DND-41 (cell line): Measurements from ENCODE around the gene GANAB.

Experiments used
- ATAC-seq: fragments of 200-7000 bp; cut with Tn5 transposase; 3 replicates; pipeline ENCODE4 v1.9.1; 2021; ENCODE audit warnings: low read depth; ENCODE audit not compliant: insufficient read depth
- DNase-seq: peaks from one replicate; pipeline ENCODE4 v3.0.0-alpha.2; 2020
- H2AFZ ChIP-seq: 2 replicates; pipeline ENCODE4 v1.6.0; 2012; ENCODE audit warnings: low read depth, low read length
- H3K27ac ChIP-seq: 2 replicates; pipeline ENCODE4 v1.5.1; 2012; ENCODE audit warnings: low read length, inconsistent platforms
- H3K27me3 ChIP-seq: fragments of 200-600 bp; sonication (generic); 2 replicates; pipeline ENCODE4 v1.6.0; 2012; ENCODE audit warnings: low read length, mild to moderate bottlenecking, inconsistent platforms; ENCODE audit not compliant: insufficient read depth, poor library complexity
- H3K36me3 ChIP-seq: 2 replicates; pipeline ENCODE4 v1.5.1; 2012; ENCODE audit warnings: low read length, inconsistent platforms; ENCODE audit not compliant: insufficient read depth
- H3K4me1 ChIP-seq: 2 replicates; pipeline ENCODE4 v1.5.1; 2012; ENCODE audit warnings: mild to moderate bottlenecking, low read length; ENCODE audit not compliant: insufficient read depth
- H3K4me2 ChIP-seq: 2 replicates; pipeline ENCODE4 v1.6.0; 2012; ENCODE audit warnings: mild to moderate bottlenecking, moderate library complexity, low read length, inconsistent platforms; ENCODE audit not compliant: insufficient read depth
- H3K4me3 ChIP-seq, 2 experiments: fragments of 200-600 bp in 1 of 2; shearing (Covaris generic) in 1 of 2; 2 replicates each; pipeline ENCODE4 v1.5.1; 2012 to 2016; ENCODE audit warnings: inconsistent platforms in 2 of 2, low read length in 2 of 2, mild to moderate bottlenecking in 2 of 2, low read depth in 1 of 2, moderate library complexity in 1 of 2
- H3K79me2 ChIP-seq: 2 replicates; pipeline ENCODE4 v1.6.0; 2012; ENCODE audit warnings: low read length, inconsistent platforms; ENCODE audit not compliant: insufficient read depth
- H3K9ac ChIP-seq: 2 replicates; pipeline ENCODE4 v1.6.0; 2012; ENCODE audit warnings: low read depth, mild to moderate bottlenecking, inconsistent platforms, low read length, moderate library complexity
- H3K9me3 ChIP-seq: 2 replicates; pipeline ENCODE4 v1.5.1; 2012; ENCODE audit warnings: low read length, moderate library complexity, mild to moderate bottlenecking, inconsistent platforms; ENCODE audit not compliant: insufficient read depth, severe bottlenecking
- H4K20me1 ChIP-seq: 2 replicates; pipeline ENCODE4 v1.6.0; 2012; ENCODE audit warnings: low read length; ENCODE audit not compliant: insufficient read depth
- CTCF ChIP-seq: IDR thresholded peaks from 2 replicates; pipeline ENCODE4 v1.5.1; 2012; ENCODE audit warnings: borderline replicate concordance, low read length, moderate library complexity, mild to moderate bottlenecking; ENCODE audit not compliant: poor library complexity, severe bottlenecking; ENCODE audit errors: extremely low read depth
- EZH2 ChIP-seq: IDR thresholded peaks from 3 replicates; pipeline ENCODE4 v1.6.1; 2012; ENCODE audit warnings: borderline replicate concordance, low read depth, mild to moderate bottlenecking, moderate library complexity, low read length, inconsistent platforms; ENCODE audit not compliant: severe bottlenecking

GANAB gene

DNA sequence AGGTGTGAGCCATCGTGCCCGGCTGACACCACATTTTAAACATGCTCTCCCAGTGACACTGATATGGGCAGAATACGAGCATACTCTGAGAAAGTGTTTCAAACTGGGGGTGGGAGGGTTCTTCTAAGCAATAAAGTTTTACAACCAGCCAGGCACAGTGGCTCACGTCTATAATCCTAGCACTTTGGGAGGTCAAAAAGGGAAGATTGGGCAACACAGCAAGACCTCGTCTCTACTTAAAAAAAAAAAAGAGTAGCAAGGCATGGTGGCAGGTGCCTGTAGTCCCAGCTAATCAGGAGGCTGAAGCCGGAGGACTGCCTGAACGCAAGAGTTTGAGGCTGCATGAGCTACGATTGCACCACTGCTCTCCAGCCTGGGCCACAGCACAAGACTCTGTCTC lies 2.2 kb downstream of the GANAB start:
- H3K4me3 ChIP-seq: no peak overlapping the region
- H3K9ac ChIP-seq: 0 out of 2 replicates have a peak overlapping the region, but pooled peaks have one; percentile 2
- H3K9me3 ChIP-seq: no peaks in the 10 kb centered on the region
- peaks cover 45% of the 10 kb centered on the region for H3K36me3 ChIP-seq
- DNase-seq (no peak), ATAC-seq (no peak)
- peak overlapping the region; percentile 85; the same call in 1 of the 2 replicates for H3K4me2 ChIP-seq
- H3K4me1 ChIP-seq: peaks cover 36% of the 10 kb centered on the region
- H3K79me2 ChIP-seq: peaks cover 84% of the 10 kb centered on the region
- H3K27ac ChIP-seq: no peak overlapping the region
- TF ChIP-seq CTCF: no peak
- TF ChIP-seq EZH2: no peak
- H4K20me1 ChIP-seq: peaks cover 21% of the 10 kb centered on the region
- no peaks in the 10 kb centered on the region for H3K27me3 ChIP-seq
- no peak overlapping the region for H2AFZ ChIP-seq

DNA sequence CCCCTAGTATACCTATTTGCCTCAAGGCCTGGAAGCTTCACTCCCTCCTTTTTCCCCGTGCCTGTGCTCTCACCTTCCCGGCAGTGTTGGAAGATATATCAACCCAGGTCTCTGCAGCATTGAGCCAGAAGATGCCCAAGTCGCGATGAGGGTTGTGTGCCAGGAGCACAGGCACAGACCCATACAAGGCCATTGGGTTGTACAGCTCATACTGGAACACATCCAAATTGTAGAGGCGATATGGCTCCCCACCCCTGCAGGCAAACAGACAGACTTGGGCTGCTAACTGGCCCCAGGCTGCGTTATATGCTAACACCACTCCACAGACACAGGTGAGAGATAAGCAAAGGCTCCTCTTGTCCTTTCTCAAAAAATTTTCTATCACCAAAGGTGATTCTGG lies 13.9 kb downstream of the GANAB start:
- Histone ChIP-seq H4K20me1 (peaks cover 8% of the 10 kb centered on the region; the same call in 1 of the 2 replicates), H3K4me2 (no peak overlapping the region), H3K27ac (no peak overlapping the region), H3K9me3 (no peaks in the 10 kb centered on the region), H3K27me3 (no peaks in the 10 kb centered on the region), H3K4me3 (no peak overlapping the region), H3K36me3 (peaks cover 93% of the 10 kb centered on the region), H3K4me1 (no peaks in the 10 kb centered on the region), H3K79me2 (peaks cover 11% of the 10 kb centered on the region), H3K9ac (no peak overlapping the region), H2AFZ (no peak overlapping the region)
- TF ChIP-seq CTCF (no peak), EZH2 (no peak)
- DNase-seq (no peak), ATAC-seq (no peak)

DNA sequence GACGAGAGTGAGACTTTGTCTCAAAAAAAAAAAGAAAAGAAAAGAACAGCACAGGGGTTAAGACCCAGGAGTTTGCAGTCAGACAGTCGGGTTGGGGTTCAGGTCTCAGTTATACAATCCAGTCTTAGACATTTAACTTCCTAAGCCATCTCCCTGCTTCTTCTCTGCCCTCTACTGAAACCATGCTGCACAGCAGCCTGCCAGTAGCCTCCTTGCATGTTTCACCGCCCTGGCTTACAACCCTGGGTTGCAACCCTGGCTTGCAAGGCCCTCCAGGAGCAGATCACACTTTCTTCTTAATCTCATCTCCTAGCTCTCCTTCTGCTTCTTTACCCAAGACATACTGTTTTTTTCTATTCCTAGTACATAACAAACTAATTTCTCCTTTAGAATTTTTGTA lies 18.7 kb downstream of the GANAB start:
- no peak overlapping the region for H2AFZ ChIP-seq
- H3K27ac ChIP-seq: no peak overlapping the region
- no peak overlapping the region for H3K4me3 ChIP-seq
- peaks cover 76% of the 10 kb centered on the region for H3K36me3 ChIP-seq
- ATAC-seq (0 out of 3 replicates have a peak, but pooled peaks have one; percentile 40), DNase-seq (no peak)
- no peaks in the 10 kb centered on the region for H3K9me3 ChIP-seq
- no peak overlapping the region for H3K4me2 ChIP-seq
- TF ChIP-seq CTCF: peak; percentile 31
- no peak for TF ChIP-seq EZH2
- no peaks in the 10 kb centered on the region; the same call in 1 of the 2 replicates for H3K79me2 ChIP-seq
- H3K27me3 ChIP-seq: no peaks in the 10 kb centered on the region
- H3K9ac ChIP-seq: no peak overlapping the region
- no peaks in the 10 kb centered on the region for H3K4me1 ChIP-seq
- peaks cover 4% of the 10 kb centered on the region; the same call in 1 of the 2 replicates for H4K20me1 ChIP-seq
